KBM-7 (cell line): ENCODE results near the gene SCD.

Source experiments
- DNase-seq: peaks from one replicate; pipeline ENCODE4 v3.0.0-alpha.2; 2015
- in situ Hi-C: fragments of 300-500 bp; cut with MboI; formaldehyde crosslinking; loops from 2 replicates; pipeline ENCODE4 v1.14.3; 2020; ENCODE audit warnings: low sequenced_read_pairs, low pct_unique_long_range_greater_than_20kb, mixed read lengths

SCD gene

GRCh38 chr10:100334762-100335161, 12.3 kb upstream of the SCD start:
- in situ Hi-C loops = loop anchor here (25.0 kb wide), 1 partner anchor 178 kb away; the partner anchor contains the start of gene SEC31B
- no peak for DNase-seq

GRCh38 chr10:100338434-100339036, 8.5 kb upstream of the SCD start:
- DNase-seq = peak; percentile 73
- in situ Hi-C loops = loop anchor here (25.0 kb wide), 1 partner anchor 174 kb away; the partner anchor contains the start of gene SEC31B

- in situ Hi-C loops = loop anchor here (25.0 kb wide), 1 partner anchor 173 kb away; the partner anchor contains the start of gene SEC31B
Observed at GRCh38 chr10:100339236-100339635, 7.8 kb upstream of the SCD start.

GRCh38 chr10:100340948-100341847, 5.8 kb upstream of the SCD start:
- no peak for DNase-seq
- in situ Hi-C loops = loop anchor here (10.0 to 25.0 kb wide), 2 partner anchors 84 to 171 kb away; partner anchors contain the start of gene SEC31B

More at GRCh38 chr10:100339236-100339635, 7.8 kb upstream of the SCD start:
- DNase-seq = peak; percentile 45

GRCh38 chr10:100341953-100342626, 4.9 kb upstream of the SCD start:
- in situ Hi-C loops = loop anchor here (10.0 to 25.0 kb wide), 2 partner anchors 83 to 170 kb away; partner anchors contain the start of gene SEC31B
- peak; percentile 76 for DNase-seq

GRCh38 chr10:100342627-100342972, 4.4 kb upstream of the SCD start:
- DNase-seq = no peak
- in situ Hi-C loops = loop anchor here (10.0 to 25.0 kb wide), 2 partner anchors 82 to 170 kb away; partner anchors contain the start of gene SEC31B

- in situ Hi-C loops = loop anchor here (10.0 to 25.0 kb wide), 2 partner anchors 80 to 168 kb away; partner anchors contain the start of gene SEC31B
- no peak for DNase-seq
Observed at GRCh38 chr10:100344241-100344788, 2.7 kb upstream of the SCD start.

GRCh38 chr10:100345570-100346330, 1.3 kb upstream of the SCD start:
- in situ Hi-C loops = loop anchor here (10.0 to 25.0 kb wide), 2 partner anchors 79 to 167 kb away; partner anchors contain the start of gene SEC31B
- DNase-seq = no peak

GRCh38 chr10:100346351-100346764, 675 bp upstream of the SCD start:
- in situ Hi-C loops = loop anchor here (10.0 to 25.0 kb wide), 2 partner anchors 78 to 166 kb away; partner anchors contain the start of gene SEC31B
- DNase-seq = peak; percentile 69

GRCh38 chr10:100347568-100348195, 649 bp downstream of the SCD start:
- in situ Hi-C loops = loop anchor here (10.0 to 25.0 kb wide), 2 partner anchors 77 to 165 kb away; partner anchors contain the start of gene SEC31B
- peak; percentile 51 for DNase-seq

GRCh38 chr10:100348389-100348927, 1.4 kb downstream of the SCD start:
- in situ Hi-C loops = loop anchor here (10.0 to 25.0 kb wide), 2 partner anchors 76 to 164 kb away; partner anchors contain the start of gene SEC31B

GRCh38 chr10:100349087-100349486, 2.1 kb downstream of the SCD start:
- in situ Hi-C loops = loop anchor here (10.0 to 25.0 kb wide), 2 partner anchors 76 to 163 kb away; partner anchors contain the start of gene SEC31B
- DNase-seq = no peak

More at GRCh38 chr10:100348389-100348927, 1.4 kb downstream of the SCD start:
- DNase-seq = no peak

- DNase-seq = no peak
- in situ Hi-C loops = loop anchor here (10.0 to 25.0 kb wide), 2 partner anchors 75 to 163 kb away; partner anchors contain the start of gene SEC31B
Observed at GRCh38 chr10:100349672-100350071, 2.6 kb downstream of the SCD start.

- in situ Hi-C loops = no loop called here
Observed at GRCh38 chr10:100350914-100351485, 4.0 kb downstream of the SCD start.

GRCh38 chr10:100353770-100354485, 6.9 kb downstream of the SCD start:
- in situ Hi-C loops = no loop called here

More at GRCh38 chr10:100350914-100351485, 4.0 kb downstream of the SCD start:
- DNase-seq = no peak

GRCh38 chr10:100355086-100355485, 8.1 kb downstream of the SCD start:
- no peak for DNase-seq
- in situ Hi-C loops = no loop called here

More at GRCh38 chr10:100353770-100354485, 6.9 kb downstream of the SCD start:
- no peak for DNase-seq
